Activated CD8-positive, alpha-beta memory T cell treated with anti-CD3 and anti-CD28 coated beads, Interleukin-2, amount 10 ng/mL, durations not matched to agents 7 days and 5 days (primary cell): ENCODE data around the gene ZNF584. TPM values are rescaled to one million over a fixed set of nuclear protein-coding genes. Genes with fewer than 3 reads are reported as not detected.
"Not testable (repeated sequence)": the region's sequence is repeated elsewhere in the genome, so short reads cannot be mapped to it uniquely, and the experiment has no call there.

ENCODE experiments used
- ATAC-seq: fragments of 150-1000 bp; cut with Tn5 transposase; one replicate; pipeline ENCODE4 v1.10.0; 2021; ENCODE audit warnings: moderate library complexity
- CTCF ChIA-PET: fragments of 350-600 bp; sonication (Branson Sonifier 250); formaldehyde crosslinking; loops from one replicate; lab custom pipeline; 2021; ENCODE audit warnings: antibody characterized with exemption; lab: Charles Lee
- DNase-seq: peaks from one replicate; pipeline ENCODE4 v3.0.0-alpha.2; 2020
- H3K27ac Mint-ChIP-seq: one replicate; pipeline ENCODE4 v1.8.0; 2021; ENCODE audit warnings: mild to moderate bottlenecking, mixed read lengths
- H3K27me3 Mint-ChIP-seq: one replicate; pipeline ENCODE4 v1.8.0; 2021; ENCODE audit warnings: mixed read lengths
- H3K36me3 Mint-ChIP-seq: one replicate; pipeline ENCODE4 v1.8.0; 2021; ENCODE audit warnings: mild to moderate bottlenecking, mixed read lengths
- H3K4me1 Mint-ChIP-seq: one replicate; pipeline ENCODE4 v1.8.0; 2021; ENCODE audit warnings: mixed read lengths
- H3K4me3 Mint-ChIP-seq: one replicate; pipeline ENCODE4 v1.8.0; 2021; ENCODE audit warnings: mild to moderate bottlenecking, moderate library complexity, mixed read lengths
- H3K9me3 Mint-ChIP-seq: one replicate; pipeline ENCODE4 v1.8.0; 2022; ENCODE audit warnings: low read depth, mixed read lengths
- total RNA-seq, 2 experiments: library from RNA; stranded (reverse); gene quantifications; one replicate each; pipeline ENCODE4 v1.2.3, GENCODE V29; 2021

ZNF584 gene
- 10 to 100 TPM in 1 of 2 experiments, 1 to 10 TPM in 1; 7.8 to 11.2 TPM for total RNA-seq

GRCh38 chr19:58408152-58409009, at the start of gene ZNF584:
Gene ZNF584 (plus strand): TSS chr19:58408649. CDS start chr19:58409148, 499 bp downstream.
- peak within 1 kb of the TSS; percentile 93 for H3K27ac Mint-ChIP-seq
- H3K4me1 Mint-ChIP-seq: peaks cover 35% of the 10 kb centered on the region
- peak; percentile 97 for DNase-seq
- H3K27me3 Mint-ChIP-seq: no peaks in the 10 kb centered on the region
- ATAC-seq: peak; percentile 97
- peak within 1 kb of the TSS; percentile 96 for H3K4me3 Mint-ChIP-seq
- CTCF ChIA-PET: interaction anchor here (0.6 to 1.4 kb wide), 8 partner anchors 21 to 111 kb away, joined by 3 to 5 read pairs (median 3); partner anchors contain the start of genes ZBTB45, ZNF132 and ZNF497
- H3K9me3 Mint-ChIP-seq: no peaks in the 10 kb centered on the region
- H3K36me3 Mint-ChIP-seq: peaks cover 9% of the 10 kb centered on the region

GRCh38 chr19:58361900-58362271, 46.6 kb upstream of the ZNF584 start:
- peaks cover 20% of the 10 kb centered on the region for H3K4me1 Mint-ChIP-seq
- DNase-seq: peak; percentile 70

GRCh38 chr19:58362272-58362994, 46.0 kb upstream of the ZNF584 start, which contains the start of gene ZNF497:
Gene ZNF497 (minus strand): TSS chr19:58362751. CDS start chr19:58357635, 5,116 bp downstream.
- Mint-ChIP-seq H3K9me3 (no peaks in the 10 kb centered on the region), H3K36me3 (no peaks in the 10 kb centered on the region), H3K27ac (peak within 1 kb of the TSS; percentile 90), H3K4me1 (peaks cover 18% of the 10 kb centered on the region), H3K27me3 (no peaks in the 10 kb centered on the region), H3K4me3 (peak within 1 kb of the TSS; percentile 95)
- CTCF ChIA-PET: interaction anchor here (0.8 to 2.4 kb wide), 10 partner anchors 13 to 179 kb away, joined by 3 to 16 read pairs (median 6); partner anchors contain the start of genes ZBTB45, ZNF274, ZNF544 and ZNF584
- DNase-seq: peak; percentile 98
- ATAC-seq: peak; percentile 91

More at GRCh38 chr19:58361900-58362271, 46.6 kb upstream of the ZNF584 start:
- H3K36me3 Mint-ChIP-seq: no peaks in the 10 kb centered on the region
- no peaks in the 10 kb centered on the region for H3K27me3 Mint-ChIP-seq
- peak overlapping the region; percentile 90 for H3K27ac Mint-ChIP-seq
- CTCF ChIA-PET: interaction anchor here (1.3 to 2.4 kb wide), 7 partner anchors 14 to 178 kb away, joined by 4 to 16 read pairs (median 7); partner anchors contain the start of genes ZBTB45, ZNF274, ZNF584 and ZSCAN22
- peak overlapping the region; percentile 95 for H3K4me3 Mint-ChIP-seq
- ATAC-seq: peak; percentile 16
- no peaks in the 10 kb centered on the region for H3K9me3 Mint-ChIP-seq

GRCh38 chr19:58364146-58364545, 44.3 kb upstream of the ZNF584 start:
- H3K36me3 Mint-ChIP-seq: no peaks in the 10 kb centered on the region
- CTCF ChIA-PET: interaction anchor here (1.2 to 2.0 kb wide), 2 partner anchors 150 to 156 kb away, joined by 4 to 5 read pairs; partner anchors contain the start of gene ZBTB45
- DNase-seq: no peak
- peaks cover 18% of the 10 kb centered on the region for H3K4me1 Mint-ChIP-seq
- H3K27ac Mint-ChIP-seq: no peak overlapping the region
- H3K27me3 Mint-ChIP-seq: no peaks in the 10 kb centered on the region
- no peaks in the 10 kb centered on the region for H3K9me3 Mint-ChIP-seq
- ATAC-seq: no peak
- H3K4me3 Mint-ChIP-seq: no peak overlapping the region

GRCh38 chr19:58366585-58367430, 41.6 kb upstream of the ZNF584 start:
- H3K27me3 Mint-ChIP-seq: no peaks in the 10 kb centered on the region
- H3K9me3 Mint-ChIP-seq: no peaks in the 10 kb centered on the region
- peaks cover 11% of the 10 kb centered on the region for H3K4me1 Mint-ChIP-seq
- no peak overlapping the region for H3K4me3 Mint-ChIP-seq
- no peak overlapping the region for H3K27ac Mint-ChIP-seq
- CTCF ChIA-PET: no interaction called here
- no peak for ATAC-seq
- no peaks in the 10 kb centered on the region for H3K36me3 Mint-ChIP-seq
- no peak for DNase-seq

GRCh38 chr19:58367698-58368454, 40.6 kb upstream of the ZNF584 start:
- ATAC-seq (no peak), DNase-seq (no peak)
- Mint-ChIP-seq H3K4me1 (peaks cover 5% of the 10 kb centered on the region), H3K4me3 (no peak overlapping the region), H3K27me3 (no peaks in the 10 kb centered on the region), H3K27ac (no peak overlapping the region), H3K9me3 (no peaks in the 10 kb centered on the region), H3K36me3 (no peaks in the 10 kb centered on the region)
- CTCF ChIA-PET: no interaction called here

- Mint-ChIP-seq H3K27ac (no peak overlapping the region), H3K4me1 (peaks cover 4% of the 10 kb centered on the region), H3K9me3 (no peaks in the 10 kb centered on the region), H3K27me3 (no peaks in the 10 kb centered on the region), H3K4me3 (no peak overlapping the region), H3K36me3 (no peaks in the 10 kb centered on the region)
- DNase-seq (no peak), ATAC-seq (no peak)
- CTCF ChIA-PET: no interaction called here
Observed at GRCh38 chr19:58368561-58369360, 39.7 kb upstream of the ZNF584 start.

GRCh38 chr19:58372311-58373133, 35.9 kb upstream of the ZNF584 start:
- no peak for ATAC-seq
- CTCF ChIA-PET: interaction anchor here (1.2 kb wide), 1 partner anchor 24 kb away, joined by 3 read pairs; no protein-coding TSS in a partner anchor
- Mint-ChIP-seq H3K27ac (no peak overlapping the region), H3K9me3 (no peaks in the 10 kb centered on the region), H3K4me1 (no peaks in the 10 kb centered on the region), H3K4me3 (no peak overlapping the region), H3K36me3 (no peaks in the 10 kb centered on the region), H3K27me3 (no peaks in the 10 kb centered on the region)
- DNase-seq: no peak

- peaks cover 5% of the 10 kb centered on the region for H3K4me1 Mint-ChIP-seq
- no peak overlapping the region for H3K4me3 Mint-ChIP-seq
- CTCF ChIA-PET: interaction anchor here (1.2 kb wide), 1 partner anchor 26 kb away, joined by 3 read pairs; no protein-coding TSS in a partner anchor
- DNase-seq (no peak), ATAC-seq (no peak)
- H3K27me3 Mint-ChIP-seq: no peaks in the 10 kb centered on the region
- H3K27ac Mint-ChIP-seq: no peak overlapping the region
- H3K36me3 Mint-ChIP-seq: no peaks in the 10 kb centered on the region
- no peaks in the 10 kb centered on the region for H3K9me3 Mint-ChIP-seq
Observed at GRCh38 chr19:58374200-58374599, 34.2 kb upstream of the ZNF584 start.

GRCh38 chr19:58376724-58377123, 31.7 kb upstream of the ZNF584 start:
- not testable (repeated sequence) for ATAC-seq, DNase-seq, H3K27me3 Mint-ChIP-seq, H3K9me3 Mint-ChIP-seq, H3K36me3 Mint-ChIP-seq, H3K27ac Mint-ChIP-seq, H3K4me3 Mint-ChIP-seq
- CTCF ChIA-PET: interaction anchor here (1.7 kb wide), 1 partner anchor 14 kb away, joined by 7 read pairs; the partner anchor contains the start of gene ZNF497
- H3K4me1 Mint-ChIP-seq: peaks cover 20% of the 10 kb centered on the region
